A673 (cell line): Measurements from ENCODE around the gene BACH2. TPM values are rescaled to one million over a fixed set of nuclear protein-coding genes. Genes with fewer than 3 reads are reported as not detected.

Source experiments
- BruUV-seq: library from RNA; stranded (reverse); fragments of 400-500 nt; replicated peaks from 2 replicates; lab custom pipeline; 2021; lab: Mats Ljungman, UMichigan
- CTCF ChIA-PET: fragments of 300-600 bp; sonication (Branson Sonifier 250); formaldehyde crosslinking; loops from one replicate; lab custom pipeline; 2022; ENCODE audit warnings: antibody characterized with exemption; lab: Charles Lee
- POLR2A ChIA-PET: fragments of 300-600 bp; sonication (Branson Sonifier 250); formaldehyde crosslinking; loops from one replicate; lab custom pipeline; 2022; ENCODE audit warnings: antibody characterized with exemption; ENCODE audit not compliant: low non-redundant PET; lab: Charles Lee
- DNase-seq: peaks from one replicate; pipeline ENCODE4 v3.0.0-alpha.2; 2015; ENCODE audit warnings: low spot score
- H3K27ac ChIP-seq: fragments of 200-600 bp; sonication (generic); 2 replicates; pipeline ENCODE4 v1.5.1; 2016; ENCODE audit warnings: mixed run types, low read depth, mild to moderate bottlenecking, mixed read lengths, antibody characterized with exemption, low read length; ENCODE audit not compliant: poor library complexity, severe bottlenecking
- H3K27me3 ChIP-seq: fragments of 200-600 bp; sonication (generic); replicated peaks from 2 replicates; pipeline ENCODE4 v1.6.1; 2017; ENCODE audit warnings: mixed run types, low read depth, mild to moderate bottlenecking, mixed read lengths, antibody characterized with exemption, low read length; ENCODE audit not compliant: insufficient read depth, poor library complexity
- H3K36me3 ChIP-seq: fragments of 200-600 bp; sonication (generic); 2 replicates; pipeline ENCODE4 v1.6.1; 2016; ENCODE audit warnings: mixed run types, mild to moderate bottlenecking, mixed read lengths, antibody characterized with exemption, low read length; ENCODE audit not compliant: insufficient read depth, poor library complexity, severe bottlenecking
- H3K4me1 ChIP-seq: fragments of 200-600 bp; sonication (generic); 2 replicates; pipeline ENCODE4 v1.6.1; 2017; ENCODE audit warnings: mixed run types, mild to moderate bottlenecking, mixed read lengths, antibody characterized with exemption, low read length; ENCODE audit not compliant: insufficient read depth, poor library complexity, severe bottlenecking
- H3K4me3 ChIP-seq: fragments of 200-600 bp; sonication (generic); 2 replicates; pipeline ENCODE4 v1.5.1; 2016; ENCODE audit warnings: low read depth, mixed run types, mild to moderate bottlenecking, mixed read lengths, low read length; ENCODE audit not compliant: poor library complexity, severe bottlenecking
- H3K9me3 ChIP-seq: fragments of 200-600 bp; sonication (generic); 2 replicates; pipeline ENCODE4 v1.6.1; 2016; ENCODE audit warnings: mixed run types, low read depth, mild to moderate bottlenecking, mixed read lengths, antibody characterized with exemption, low read length; ENCODE audit not compliant: poor library complexity, severe bottlenecking
- EZH2 ChIP-seq: fragments of 200-600 bp; sonication (generic); IDR thresholded peaks from 2 replicates; pipeline ENCODE4 v1.6.1; 2017; ENCODE audit warnings: borderline replicate concordance, low read depth, mild to moderate bottlenecking, mixed read lengths, antibody characterized with exemption, low read length; ENCODE audit not compliant: poor library complexity, severe bottlenecking
- intact Hi-C: fragments of 100-400 bp; cut with micrococcal nuclease; formaldehyde crosslinking; loops from one replicate; pipeline ENCODE4 v1.10.0; 2022; ENCODE audit not compliant: unreplicated experiment
- total RNA-seq: library from RNA; stranded (reverse); gene quantifications from 2 replicates; pipeline ENCODE4 v1.2.3, GENCODE V29; 2021
- TF ChIP-seq, protein P1 (sequence below): fragments of 300-800, 200-600 bp; sonication (generic); conservative IDR thresholded peaks from 2 replicates; pipeline ENCODE4 v1.5.1; 2017; ENCODE audit warnings: low read depth, mild to moderate bottlenecking, antibody characterized with exemption, low read length, moderate library complexity, mixed read lengths

BACH2 gene
- total RNA-seq, 1 experiment from 2014 or later, result 0.37 TPM

DNA sequence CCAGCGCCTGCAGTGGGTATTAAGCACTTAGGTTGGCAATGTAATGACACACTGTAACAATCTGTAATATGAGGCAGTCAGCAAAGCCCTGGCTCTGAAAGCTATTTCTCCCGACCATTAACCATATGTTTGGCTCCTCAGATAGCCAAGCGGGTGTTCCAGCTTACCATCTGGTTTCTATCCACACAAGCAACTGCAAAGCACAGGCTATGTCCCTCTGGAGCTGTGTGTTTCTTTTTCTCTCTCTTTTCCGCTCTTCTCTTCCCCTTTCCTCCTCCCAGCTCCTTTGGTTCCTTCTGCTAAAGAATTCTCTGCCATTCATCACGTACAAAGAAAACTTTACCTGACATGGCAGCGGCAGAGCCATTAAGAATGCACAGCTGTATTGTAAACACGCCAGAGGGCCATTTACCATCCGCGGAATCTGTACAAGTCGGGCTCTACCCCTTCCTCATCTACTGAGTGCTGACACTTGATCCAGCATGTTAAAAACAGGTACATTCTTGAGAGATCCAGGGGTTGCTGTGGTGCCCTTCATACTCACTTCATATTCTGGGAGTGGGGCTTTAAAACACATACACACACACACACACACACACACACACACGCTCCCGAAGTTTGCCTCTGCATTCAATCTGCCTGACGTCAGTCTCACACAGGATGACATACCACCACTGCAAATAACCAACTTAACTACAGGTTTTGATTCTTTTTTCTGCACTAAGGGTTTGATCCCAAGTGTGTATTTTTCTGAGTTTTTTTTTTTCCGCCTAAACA, 77.2 kb downstream of the BACH2 start:
- H3K36me3 ChIP-seq, result no peaks in the 10 kb centered on the region
- peak overlapping the region; percentile 87 for H3K27ac ChIP-seq
- BruUV-seq, result no TSS peak
- ChIA-PET POLR2A (no interaction called here), CTCF (no interaction called here)
- no peaks in the 10 kb centered on the region for H3K27me3 ChIP-seq
- peaks cover 5% of the 10 kb centered on the region for H3K9me3 ChIP-seq
- no peak overlapping the region for H3K4me3 ChIP-seq
- peaks cover 30% of the 10 kb centered on the region for H3K4me1 ChIP-seq
- TF ChIP-seq, protein P1, sequence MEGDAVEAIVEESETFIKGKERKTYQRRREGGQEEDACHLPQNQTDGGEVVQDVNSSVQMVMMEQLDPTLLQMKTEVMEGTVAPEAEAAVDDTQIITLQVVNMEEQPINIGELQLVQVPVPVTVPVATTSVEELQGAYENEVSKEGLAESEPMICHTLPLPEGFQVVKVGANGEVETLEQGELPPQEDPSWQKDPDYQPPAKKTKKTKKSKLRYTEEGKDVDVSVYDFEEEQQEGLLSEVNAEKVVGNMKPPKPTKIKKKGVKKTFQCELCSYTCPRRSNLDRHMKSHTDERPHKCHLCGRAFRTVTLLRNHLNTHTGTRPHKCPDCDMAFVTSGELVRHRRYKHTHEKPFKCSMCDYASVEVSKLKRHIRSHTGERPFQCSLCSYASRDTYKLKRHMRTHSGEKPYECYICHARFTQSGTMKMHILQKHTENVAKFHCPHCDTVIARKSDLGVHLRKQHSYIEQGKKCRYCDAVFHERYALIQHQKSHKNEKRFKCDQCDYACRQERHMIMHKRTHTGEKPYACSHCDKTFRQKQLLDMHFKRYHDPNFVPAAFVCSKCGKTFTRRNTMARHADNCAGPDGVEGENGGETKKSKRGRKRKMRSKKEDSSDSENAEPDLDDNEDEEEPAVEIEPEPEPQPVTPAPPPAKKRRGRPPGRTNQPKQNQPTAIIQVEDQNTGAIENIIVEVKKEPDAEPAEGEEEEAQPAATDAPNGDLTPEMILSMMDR, result no peak
- no peak for TF ChIP-seq EZH2
- intact Hi-C loops, result no loop called here
- peak; percentile 71 for DNase-seq

DNA sequence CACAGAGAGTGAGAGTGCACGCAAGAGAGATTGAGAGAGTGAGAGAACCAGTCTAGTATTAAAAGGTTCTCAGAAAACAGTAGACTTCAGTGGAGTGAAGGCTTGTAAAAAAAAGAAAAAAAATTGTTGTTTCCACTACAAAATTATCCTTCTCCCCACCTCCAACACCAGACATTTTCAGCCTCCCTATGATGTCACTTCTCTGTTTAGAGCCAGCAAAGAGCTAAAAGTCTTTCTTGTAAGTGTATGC, 77.8 kb downstream of the BACH2 start:
- BruUV-seq, result no TSS peak
- Histone ChIP-seq H3K27me3 (no peaks in the 10 kb centered on the region), H3K4me1 (peaks cover 30% of the 10 kb centered on the region), H3K9me3 (peaks cover 5% of the 10 kb centered on the region), H3K4me3 (no peak overlapping the region), H3K27ac (peak overlapping the region; percentile 87), H3K36me3 (no peaks in the 10 kb centered on the region)
- intact Hi-C loops, result no loop called here
- no peak for DNase-seq
- CTCF ChIA-PET, result interaction anchor here (0.7 kb wide), 3 partner anchors 77 to 217 kb away, joined by 3 to 16 read pairs (median 5); no protein-coding TSS in a partner anchor
- POLR2A ChIA-PET, result interaction anchor here (0.7 kb wide), 1 partner anchor 121 kb away, joined by 36 read pairs; no protein-coding TSS in a partner anchor
- TF ChIP-seq, protein P1, result no peak
- no peak for TF ChIP-seq EZH2

- no peak for TF ChIP-seq EZH2
- TF ChIP-seq, protein P1, result no peak
- intact Hi-C loops, result no loop called here
- CTCF ChIA-PET, result no interaction called here
- Histone ChIP-seq H3K36me3 (no peaks in the 10 kb centered on the region), H3K4me1 (peaks cover 30% of the 10 kb centered on the region), H3K27me3 (no peaks in the 10 kb centered on the region), H3K9me3 (peaks cover under 1% of the 10 kb centered on the region), H3K27ac (peak overlapping the region; percentile 87), H3K4me3 (no peak overlapping the region)
- no TSS peak for BruUV-seq
- no peak for DNase-seq
- POLR2A ChIA-PET, result no interaction called here
These were observed 79.0 kb downstream of the BACH2 start for GRCh38 chr6:90217506-90218127.
